HG02970 (cell line): ENCODE measurements around the gene TEP1.
"Not testable (repeated sequence)": the region's sequence is repeated elsewhere in the genome, so short reads cannot be mapped to it uniquely, and the experiment has no call there.

ENCODE experiments used
- ATAC-seq: cut with Tn5 transposase; IDR thresholded peaks from one replicate; pipeline ENCODE4 v1.9.1; 2021; ENCODE audit warnings: mild to moderate bottlenecking, moderate library complexity, moderate number of reproducible peaks; ENCODE audit not compliant: unreplicated experiment, low FRiP score

Gene TEP1

DNA sequence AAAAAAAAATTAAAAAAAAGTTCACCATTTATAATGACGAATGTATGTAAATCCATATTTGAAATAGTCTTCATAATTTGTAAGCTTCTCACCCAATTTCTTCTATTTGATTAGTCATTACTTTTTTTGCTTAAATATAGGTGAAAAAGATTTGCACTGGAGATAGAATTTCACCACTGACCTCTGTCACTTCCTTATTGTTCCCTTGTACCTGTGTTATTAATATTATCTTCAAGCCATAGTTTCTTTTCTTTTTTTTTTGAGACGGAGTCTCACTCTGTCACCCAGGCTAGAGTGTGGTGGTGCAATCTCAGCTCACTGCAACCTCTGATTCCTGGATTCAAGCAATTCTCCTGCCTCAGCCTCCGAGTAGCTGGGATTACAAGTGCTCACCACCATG is 15.8 kb downstream of the TEP1 start:
- no peak for ATAC-seq

DNA sequence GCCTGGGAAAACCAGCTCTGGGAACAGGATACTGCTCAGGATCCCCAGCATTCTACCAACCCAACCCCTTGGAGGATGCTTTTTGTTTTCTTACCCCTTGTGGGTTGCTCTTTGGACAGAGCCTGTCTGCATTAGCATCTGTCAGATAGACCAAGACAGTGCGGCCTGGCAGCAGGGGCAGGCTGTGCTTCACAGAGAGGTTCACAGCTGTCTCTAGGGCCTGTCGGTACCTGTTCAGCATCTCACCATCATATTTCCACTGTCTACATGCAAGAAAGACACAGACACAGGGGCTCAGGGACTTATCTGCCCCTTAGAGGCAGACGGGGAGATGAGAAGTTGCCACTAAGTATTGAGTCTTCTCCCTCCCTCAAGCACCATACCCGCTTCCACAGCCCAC is 21.8 kb downstream of the TEP1 start:
- no peak for ATAC-seq

DNA sequence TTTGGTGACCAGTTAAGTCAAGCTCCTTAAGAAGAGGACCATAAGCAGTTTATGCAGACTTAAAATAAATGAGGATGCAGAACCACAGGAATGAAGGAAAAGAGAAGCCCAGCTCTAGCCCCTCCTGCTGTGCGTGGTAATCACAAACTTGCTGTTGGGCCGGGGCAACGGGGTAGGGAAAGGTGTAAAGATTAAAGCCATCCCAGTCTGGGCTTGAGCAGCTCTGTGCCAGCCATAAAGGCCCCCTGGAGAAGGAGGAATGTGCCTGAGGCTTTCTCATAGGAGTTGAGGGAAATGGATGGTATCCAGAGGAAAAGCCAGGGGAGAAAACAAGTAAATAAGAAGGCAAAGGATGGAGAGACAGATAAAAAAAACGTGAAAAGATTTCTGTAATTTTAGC is 25.1 kb downstream of the TEP1 start:
- ATAC-seq, result no peak

DNA sequence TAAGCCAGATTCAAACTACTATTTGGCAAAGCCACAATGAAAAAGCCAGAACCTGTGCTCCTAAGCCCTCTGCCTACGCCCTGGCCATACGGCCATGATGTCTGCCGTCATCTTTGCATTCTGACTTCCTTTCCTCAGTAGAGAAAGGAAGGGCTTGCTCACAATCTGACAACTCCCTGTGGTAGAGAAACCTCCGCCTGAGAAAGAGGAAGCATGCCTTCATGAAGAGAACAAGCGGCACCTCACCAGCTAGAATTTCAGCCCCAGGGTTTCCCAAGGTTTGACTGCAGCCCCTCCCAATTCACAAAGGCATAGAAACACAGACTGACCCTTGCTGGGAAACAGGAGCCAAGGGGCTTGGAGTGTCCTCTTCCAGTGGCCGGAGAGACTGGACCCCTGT is 25.7 kb downstream of the TEP1 start:
- ATAC-seq, result no peak

DNA sequence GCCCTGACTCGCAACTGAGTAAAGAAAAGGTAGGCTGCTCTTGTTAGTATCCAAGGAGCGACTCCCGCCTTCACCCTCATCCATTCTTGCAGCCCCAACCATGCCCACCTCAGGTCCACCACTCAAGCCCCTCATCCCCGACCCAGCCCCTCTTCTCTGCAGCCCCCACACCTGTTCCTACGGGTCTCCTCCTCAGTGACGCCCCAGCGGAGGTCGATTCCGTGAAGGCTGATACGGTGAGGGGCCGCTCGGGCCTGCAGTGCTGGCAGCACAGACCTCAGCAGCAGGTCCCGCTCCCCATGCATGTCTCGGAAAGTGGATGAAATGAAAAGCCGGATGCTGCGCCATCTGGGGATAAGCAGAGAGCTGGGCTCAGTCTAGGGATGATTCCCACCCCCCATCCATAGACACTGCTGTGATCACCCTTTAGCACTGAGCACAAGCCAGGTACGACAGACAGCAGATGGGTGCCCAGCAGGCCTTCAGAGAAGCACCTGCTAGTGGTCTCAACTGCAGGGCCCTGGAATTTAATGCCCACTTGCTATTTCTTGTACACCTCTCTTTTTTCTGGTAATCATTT is 26.9 kb downstream of the TEP1 start:
- no peak for ATAC-seq

DNA sequence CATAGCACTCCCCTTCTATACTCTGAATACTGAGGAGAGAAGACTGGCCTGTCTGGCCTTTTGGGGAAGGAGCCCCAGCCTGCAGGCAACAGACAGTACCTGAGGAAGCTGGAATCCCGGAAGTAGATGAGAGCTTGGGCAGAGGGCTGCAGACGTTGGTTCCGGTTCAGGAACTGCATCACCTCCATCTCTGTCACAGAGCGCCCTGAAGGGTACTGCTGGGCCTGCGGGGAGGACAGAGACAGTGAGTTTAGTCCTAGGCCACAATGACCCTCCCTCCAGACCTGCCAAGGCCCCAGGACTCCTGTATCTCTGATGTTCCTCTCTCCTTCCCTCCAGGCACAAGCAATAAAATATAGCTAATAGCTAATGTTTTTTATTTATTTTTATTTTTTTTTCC is 28.4 kb downstream of the TEP1 start:
- no peak for ATAC-seq

DNA sequence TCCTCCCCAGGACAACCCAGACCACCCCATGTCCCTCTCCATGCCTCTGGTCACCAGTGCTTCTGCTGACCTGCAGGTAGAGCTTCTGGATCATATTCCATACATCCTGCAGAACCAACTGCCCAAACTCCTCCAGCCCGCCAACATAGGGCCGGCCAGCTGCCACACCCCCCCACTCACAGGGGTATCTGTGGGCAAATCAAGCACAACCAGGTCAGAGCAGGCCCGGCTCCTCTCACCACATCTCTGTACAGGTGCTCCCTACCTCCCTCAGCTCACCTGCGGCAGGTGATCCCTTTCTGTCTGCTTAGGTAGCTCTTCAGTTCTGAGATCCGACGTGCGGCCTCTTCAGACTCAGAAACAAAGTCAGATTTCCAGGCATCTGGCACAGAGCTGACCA is 29.0 kb downstream of the TEP1 start:
- no peak for ATAC-seq

DNA sequence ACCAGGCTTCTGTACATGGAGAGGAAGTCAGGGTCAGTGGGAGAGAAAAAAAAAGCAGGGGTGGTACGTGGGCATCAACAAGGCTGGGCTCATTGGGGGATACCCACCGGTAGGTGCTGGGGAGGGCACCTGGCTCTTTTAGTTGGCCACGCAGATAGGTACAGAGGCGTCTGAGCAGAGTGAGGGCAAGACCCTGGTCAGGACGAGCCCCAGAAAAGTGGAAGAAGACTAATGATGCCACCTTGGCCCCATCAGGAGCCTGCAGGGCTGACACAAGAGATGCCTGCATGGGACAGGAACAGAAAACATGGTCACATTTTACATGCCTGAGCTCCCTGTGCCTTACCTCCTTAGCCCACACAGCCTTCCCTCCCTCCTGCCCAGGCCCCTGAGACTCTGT is 29.7 kb downstream of the TEP1 start:
- no peak for ATAC-seq

DNA sequence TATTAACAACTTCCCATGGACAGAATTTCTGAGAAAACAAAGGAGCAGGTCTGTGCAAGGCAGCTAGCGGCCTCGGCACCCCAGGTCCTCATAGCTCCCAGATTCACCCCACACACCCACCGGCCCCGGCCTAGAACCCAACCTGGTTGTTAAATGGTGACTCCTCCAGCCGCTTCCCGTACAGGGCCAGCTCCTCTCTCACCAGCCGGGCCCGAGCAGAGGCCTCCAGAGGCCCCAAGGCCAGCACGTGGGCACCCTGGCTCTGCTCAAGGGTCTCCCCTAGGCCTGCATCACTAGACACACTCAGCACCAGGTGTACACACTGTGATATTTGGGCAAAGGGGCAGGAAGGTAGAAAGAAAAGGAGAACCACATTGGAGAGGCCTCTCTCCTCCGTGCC is 30.3 kb downstream of the TEP1 start:
- ATAC-seq, result no peak

DNA sequence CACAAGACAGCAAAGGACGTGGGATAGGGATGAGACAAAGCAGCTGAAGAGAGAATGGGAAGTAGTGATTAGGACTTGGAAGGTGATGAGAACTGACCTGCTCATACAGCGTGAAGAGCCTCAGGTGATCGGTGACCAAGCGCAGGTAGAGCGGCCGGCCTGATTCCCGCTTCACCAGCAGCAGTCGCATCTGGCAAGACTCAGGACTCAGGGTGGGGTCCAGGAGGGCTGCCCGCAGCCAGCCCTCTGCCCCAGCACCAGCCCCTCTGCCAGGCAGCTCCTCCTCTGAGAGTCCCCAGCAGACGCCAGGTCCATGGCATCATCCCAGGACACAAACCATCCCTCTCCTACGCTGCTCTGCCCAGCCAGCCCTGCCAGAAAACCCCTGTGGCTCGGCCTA is 30.8 kb downstream of the TEP1 start:
- ATAC-seq, result no peak

DNA sequence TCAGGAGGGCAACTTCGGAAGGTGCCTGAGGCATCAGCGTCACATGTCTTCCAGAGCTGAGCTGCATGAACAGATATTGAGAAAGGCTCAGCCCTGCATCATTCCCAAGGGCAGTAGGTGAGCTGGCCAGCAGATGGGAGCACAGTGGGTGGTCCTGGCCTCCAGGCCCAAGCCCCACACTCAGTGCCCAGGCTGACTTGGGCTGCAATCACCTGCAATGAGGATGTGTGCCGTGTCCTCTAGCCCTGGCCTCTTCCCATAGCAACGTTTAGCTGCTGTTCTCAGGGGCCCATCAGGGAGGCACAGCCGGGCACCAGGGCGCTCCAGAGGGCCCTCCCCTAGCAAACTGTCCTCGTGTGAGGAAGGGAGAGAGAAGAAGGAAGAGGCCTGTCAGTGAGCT is 32.0 kb downstream of the TEP1 start:
- no peak for ATAC-seq

DNA sequence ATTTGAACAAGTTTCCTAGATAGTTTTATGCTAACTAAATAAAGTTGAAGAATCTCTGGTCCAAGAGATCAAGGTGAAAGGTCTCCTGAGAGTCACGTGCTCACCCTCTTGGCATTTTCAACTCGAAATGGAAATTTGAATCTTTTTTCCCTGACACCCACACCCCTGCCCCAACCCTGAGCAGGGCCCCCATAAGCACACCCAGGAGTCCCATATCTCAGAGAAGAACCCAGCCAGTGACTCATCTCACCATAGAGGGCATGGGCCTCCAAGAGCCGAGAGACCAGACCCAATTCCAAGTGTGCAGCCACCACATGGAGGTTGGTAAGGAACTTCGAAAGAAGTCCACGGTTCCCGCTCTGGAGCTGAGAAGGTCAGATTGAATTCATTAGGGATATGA is 32.6 kb downstream of the TEP1 start:
- no peak for ATAC-seq

DNA sequence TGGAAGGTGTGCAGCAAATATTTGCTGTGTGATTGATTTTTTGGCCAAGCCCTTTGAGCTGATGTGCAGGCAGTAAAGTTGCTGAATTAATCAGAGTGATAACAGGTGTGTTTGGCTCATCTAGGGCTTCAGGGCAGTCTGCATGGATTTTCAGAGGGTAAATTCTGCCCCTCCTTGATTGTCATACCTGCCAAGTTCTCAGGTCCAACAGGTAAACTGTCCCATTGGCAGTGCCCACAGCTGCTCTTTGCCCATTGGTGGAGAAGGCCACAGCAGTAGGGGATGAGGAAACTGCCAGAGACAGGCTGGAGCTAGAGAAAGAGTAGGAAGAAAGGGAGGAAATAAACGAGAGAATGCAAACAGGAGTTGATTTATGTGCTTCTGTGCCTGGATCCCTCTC is 33.6 kb downstream of the TEP1 start:
- ATAC-seq, result no peak

DNA sequence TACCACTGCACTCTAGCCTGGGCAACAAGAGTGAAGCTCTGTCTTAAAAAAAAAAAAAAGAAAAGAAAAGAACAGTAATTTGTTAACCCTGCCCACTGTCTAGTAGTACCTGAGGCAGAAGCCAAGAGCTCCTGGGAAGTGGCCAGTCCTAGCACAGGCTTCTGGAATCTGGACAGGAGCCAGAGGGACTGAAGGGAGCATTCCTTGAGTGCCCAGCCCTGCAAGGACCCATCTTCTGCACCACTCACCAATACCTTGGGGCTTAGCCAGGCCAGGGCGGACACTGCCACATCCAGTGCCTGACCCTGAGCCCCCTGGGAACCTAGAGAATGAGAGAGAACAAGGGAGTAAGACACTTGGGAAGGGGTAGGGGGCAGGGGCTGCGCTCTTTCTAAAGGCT is 36.1 kb downstream of the TEP1 start:
- ATAC-seq, result no peak

DNA sequence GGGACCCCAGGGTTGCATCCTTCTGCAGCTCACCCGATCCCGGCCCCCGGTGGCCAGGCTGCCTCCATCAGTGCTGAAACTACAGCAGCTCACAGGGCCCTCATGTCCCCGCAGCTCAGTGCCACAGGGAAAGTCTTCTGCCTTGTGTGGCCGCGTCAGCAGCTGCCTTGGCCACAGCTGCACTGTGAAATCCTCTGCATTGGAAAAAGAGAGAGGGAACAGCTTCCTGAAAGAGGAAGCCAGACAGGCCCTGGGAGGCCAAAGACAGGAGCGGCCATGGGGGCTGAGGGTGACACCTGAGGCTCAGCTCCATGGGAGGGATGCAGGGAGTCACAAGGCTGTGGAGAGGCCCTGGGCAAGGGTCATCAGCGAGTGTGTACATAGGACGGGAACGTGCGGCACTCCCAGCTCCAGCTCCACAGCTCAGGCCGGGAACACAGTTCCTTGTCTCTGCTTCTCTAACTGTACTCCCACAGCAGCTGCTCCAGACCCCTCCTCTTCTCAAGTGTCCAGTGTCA is 37.2 kb downstream of the TEP1 start:
- no peak for ATAC-seq

DNA sequence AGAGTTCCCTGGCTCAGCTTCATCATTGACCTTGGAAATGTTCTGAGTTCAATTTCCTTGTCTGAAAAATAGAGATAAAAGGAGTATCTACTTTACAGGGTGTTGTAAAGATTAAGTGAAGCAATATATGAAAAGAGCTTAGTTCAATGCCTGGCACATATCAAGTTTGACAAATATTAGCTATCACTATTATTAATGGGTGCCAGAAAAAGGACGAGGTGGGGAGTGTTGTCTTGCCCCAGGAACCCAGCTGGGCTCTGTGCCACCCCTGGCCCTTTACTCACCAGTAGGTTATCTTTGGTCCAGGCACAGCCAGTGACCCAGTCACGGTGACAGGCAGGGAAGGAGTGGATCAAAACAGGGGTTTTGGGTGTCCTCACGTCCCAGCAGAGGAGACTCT is 37.8 kb downstream of the TEP1 start:
- ATAC-seq, result no peak

DNA sequence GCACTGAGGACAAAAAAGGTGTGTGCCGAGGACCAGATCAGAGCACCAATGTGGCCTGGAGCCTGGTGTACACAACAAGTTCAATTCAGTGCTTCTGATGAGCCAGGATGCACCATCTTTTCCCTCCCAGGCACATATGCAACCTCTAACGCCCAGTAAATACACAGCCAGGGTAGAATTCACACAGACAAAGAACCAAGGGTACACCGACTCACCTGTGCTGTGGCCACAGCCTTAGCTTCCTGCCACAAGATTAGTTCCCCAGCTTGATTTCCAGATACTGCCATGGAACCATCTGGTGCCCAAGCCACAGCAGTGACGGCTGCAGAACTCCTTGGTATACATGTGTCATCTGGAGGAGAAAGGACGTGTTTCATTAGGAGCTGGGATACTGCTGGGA is 40.5 kb downstream of the TEP1 start:
- no peak for ATAC-seq

DNA sequence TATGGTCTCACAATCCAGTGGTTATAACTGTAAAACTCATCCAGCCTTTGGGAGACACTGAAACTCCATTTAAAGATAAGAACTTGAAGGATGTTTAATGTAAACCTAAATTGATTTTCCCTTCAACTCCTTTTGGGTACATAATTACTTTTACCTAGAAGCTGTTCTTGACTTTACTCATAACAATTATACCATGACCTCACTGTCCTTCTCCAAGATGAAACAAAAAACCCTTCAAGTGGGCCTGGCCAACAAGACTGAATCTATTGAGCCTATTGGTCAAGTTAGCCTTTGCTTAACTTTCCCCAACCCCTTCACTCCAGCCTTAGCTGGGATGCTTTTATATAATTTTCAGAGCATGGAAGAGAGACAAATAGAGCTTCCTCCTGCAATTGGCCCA is 47.4 kb downstream of the TEP1 start:
- ATAC-seq, result no peak

DNA sequence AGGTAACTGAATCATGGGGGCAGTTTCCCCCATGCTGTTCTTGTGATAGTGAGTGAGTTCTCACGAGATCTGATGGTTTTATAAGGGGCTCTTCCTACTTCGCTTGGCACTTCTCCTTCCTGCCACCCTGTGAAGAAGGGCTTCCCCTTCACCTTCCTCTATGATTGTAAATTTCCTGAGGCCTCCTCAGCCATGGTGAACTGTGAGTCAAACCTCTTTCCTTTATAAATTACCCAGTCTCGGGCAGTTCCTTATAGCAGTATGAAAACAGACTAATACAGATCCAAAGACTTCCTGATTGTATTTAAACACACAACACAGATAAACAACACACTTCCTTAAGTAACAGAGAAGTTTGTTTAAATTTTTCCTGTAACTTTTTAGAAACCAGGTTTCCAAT is 54.8 kb downstream of the TEP1 start:
- not testable (repeated sequence) for ATAC-seq

DNA sequence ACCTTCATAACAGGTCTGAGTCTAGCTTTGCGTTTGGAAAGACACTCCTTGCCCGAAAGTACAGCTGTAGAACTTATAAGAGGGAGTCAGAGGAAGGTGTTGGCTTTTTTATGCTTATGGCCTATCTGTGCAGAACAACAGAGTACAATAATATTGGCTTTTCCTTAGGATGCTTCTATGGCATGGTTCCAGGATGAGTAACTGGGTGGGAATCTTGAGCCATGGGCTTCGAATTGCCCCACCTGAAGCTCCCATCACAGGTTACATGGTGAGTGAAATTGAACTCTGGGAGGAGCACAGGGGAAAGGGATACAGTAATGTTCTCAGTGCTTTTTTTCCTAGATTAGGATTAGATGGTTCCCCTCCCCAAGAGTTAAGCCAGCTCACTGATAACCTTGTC is 56.9 kb downstream of the TEP1 start:
- no peak for ATAC-seq

DNA sequence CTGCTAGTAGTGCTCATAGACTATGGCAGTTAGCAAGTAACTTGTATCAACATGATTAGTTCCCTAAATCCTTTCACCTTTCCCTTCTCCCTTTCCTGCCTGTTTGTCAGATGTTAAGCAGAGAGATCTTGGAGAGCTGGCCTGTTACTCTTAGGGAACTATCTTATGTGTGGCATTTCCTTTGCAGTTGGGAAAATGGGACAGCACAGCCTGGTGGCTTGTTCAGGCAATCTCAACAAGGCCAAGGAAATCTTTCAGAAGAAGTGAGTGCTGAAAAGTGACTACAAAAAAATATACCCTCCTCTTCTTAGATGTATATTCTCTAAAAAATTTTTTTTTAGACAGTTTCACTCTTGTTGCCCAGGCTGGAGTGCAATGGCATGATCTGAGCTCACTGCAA is 62.4 kb downstream of the TEP1 start:
- ATAC-seq, result no peak

DNA sequence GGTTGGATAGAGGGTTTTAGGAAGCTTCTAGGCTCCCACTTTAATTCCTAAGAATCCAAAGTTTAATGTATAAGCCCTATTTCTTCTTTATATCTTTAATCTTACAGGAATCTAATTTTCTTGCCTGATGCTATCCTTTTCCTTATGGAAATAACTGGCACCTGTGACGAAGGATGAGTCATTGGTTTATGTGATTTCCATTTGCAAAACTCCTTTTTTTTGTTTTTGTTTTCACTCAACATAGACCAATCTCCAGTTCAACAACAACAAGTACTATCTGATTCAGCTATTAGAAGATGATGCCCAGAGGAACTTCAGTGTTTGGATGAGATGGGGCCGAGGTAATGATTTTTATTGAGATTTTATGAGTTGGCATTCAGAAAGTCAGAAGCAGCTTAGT is 63.0 kb downstream of the TEP1 start:
- no peak for ATAC-seq

DNA sequence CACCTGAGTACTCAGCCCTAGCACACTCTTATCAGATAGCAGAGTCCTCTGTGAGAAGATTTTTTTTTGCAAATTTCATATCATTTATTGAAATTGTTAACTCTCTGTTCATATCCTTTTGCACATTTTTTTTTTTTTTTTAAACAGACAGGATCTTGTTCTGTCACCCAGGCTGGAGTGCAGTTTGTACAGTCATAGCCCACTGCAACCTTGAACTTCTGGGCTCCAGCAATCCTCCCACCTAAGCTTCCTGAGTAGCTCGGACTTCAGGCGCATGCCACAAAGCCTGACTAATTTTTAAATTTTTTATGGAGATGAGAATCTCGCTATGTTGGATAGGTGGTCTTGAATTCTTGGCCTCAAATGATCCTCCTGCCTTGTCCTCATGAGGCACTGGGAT is 65.6 kb downstream of the TEP1 start:
- no peak for ATAC-seq
